Parathyroid adenoma (tissue), 2 donors: ENCODE measurements around the gene DNAJC27.

Source experiments
- H2AFZ ChIP-seq: fragments of 300-600 bp; sonication (generic); one replicate; pipeline ENCODE4 v1.7.0; 2017; ENCODE audit warnings: antibody characterized with exemption, mild to moderate bottlenecking
- H3K27ac ChIP-seq: fragments of 300-600 bp; sonication (generic); one replicate; pipeline ENCODE4 v1.7.0; 2017
- H3K27me3 ChIP-seq: fragments of 300-600 bp; sonication (generic); one replicate; pipeline ENCODE4 v1.7.0; 2017; ENCODE audit warnings: low read length; ENCODE audit not compliant: control insufficient read depth, insufficient read depth
- H3K36me3 ChIP-seq: fragments of 300-600 bp; sonication (generic); one replicate; pipeline ENCODE4 v1.7.0; 2017; ENCODE audit warnings: low read length; ENCODE audit not compliant: control insufficient read depth, insufficient read depth
- H3K4me1 ChIP-seq: fragments of 300-600 bp; sonication (generic); one replicate; pipeline ENCODE4 v1.7.0; 2017; ENCODE audit warnings: control low read depth
- H3K4me2 ChIP-seq: fragments of 300-600 bp; sonication (generic); one replicate; pipeline ENCODE4 v1.7.0; 2017; ENCODE audit warnings: low read length
- H3K4me3 ChIP-seq: fragments of 300-600 bp; sonication (generic); one replicate; pipeline ENCODE4 v1.7.0; 2017; ENCODE audit warnings: low read depth, low read length
- H3K79me2 ChIP-seq: fragments of 300-600 bp; sonication (generic); one replicate; pipeline ENCODE4 v1.7.0; 2017; ENCODE audit warnings: control low read depth
- H3K9ac ChIP-seq: fragments of 300-600 bp; sonication (generic); one replicate; pipeline ENCODE4 v1.7.0; 2017; ENCODE audit warnings: mild to moderate bottlenecking
- H3K9me3 ChIP-seq: fragments of 300-600 bp; sonication (generic); one replicate; pipeline ENCODE4 v1.7.0; 2017; ENCODE audit warnings: low read length; ENCODE audit not compliant: control insufficient read depth
- TF ChIP-seq, protein P1 (sequence below): fragments of 300-600 bp; sonication (generic); IDR thresholded peaks from one replicate; pipeline ENCODE4 v1.7.0; 2017; ENCODE audit warnings: antibody characterized with exemption, mild to moderate bottlenecking
- donor health status: primary hyperparathyroidism.

DNAJC27 gene

DNA sequence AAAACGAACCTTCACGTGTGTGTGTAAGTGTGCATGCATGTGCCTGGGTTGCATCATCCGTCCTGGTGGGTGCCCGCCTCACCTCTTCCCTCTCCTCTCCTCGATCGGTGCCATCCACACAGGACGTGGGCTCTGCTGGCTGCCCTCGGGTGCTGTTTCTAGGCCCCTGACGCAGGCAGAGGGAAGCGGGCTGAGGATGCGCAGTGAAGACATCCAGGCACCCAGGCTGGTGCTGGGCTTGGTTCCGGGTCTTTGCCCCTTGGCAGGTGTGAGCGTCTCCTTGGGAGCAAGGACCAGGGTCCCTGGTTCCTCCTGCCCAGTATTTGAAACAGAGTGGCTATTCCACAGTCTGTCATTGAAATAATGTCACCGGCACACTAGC lies 45.5 kb downstream of the DNAJC27 start:
- no peak overlapping the region for H3K9ac ChIP-seq
- TF ChIP-seq, protein P1, sequence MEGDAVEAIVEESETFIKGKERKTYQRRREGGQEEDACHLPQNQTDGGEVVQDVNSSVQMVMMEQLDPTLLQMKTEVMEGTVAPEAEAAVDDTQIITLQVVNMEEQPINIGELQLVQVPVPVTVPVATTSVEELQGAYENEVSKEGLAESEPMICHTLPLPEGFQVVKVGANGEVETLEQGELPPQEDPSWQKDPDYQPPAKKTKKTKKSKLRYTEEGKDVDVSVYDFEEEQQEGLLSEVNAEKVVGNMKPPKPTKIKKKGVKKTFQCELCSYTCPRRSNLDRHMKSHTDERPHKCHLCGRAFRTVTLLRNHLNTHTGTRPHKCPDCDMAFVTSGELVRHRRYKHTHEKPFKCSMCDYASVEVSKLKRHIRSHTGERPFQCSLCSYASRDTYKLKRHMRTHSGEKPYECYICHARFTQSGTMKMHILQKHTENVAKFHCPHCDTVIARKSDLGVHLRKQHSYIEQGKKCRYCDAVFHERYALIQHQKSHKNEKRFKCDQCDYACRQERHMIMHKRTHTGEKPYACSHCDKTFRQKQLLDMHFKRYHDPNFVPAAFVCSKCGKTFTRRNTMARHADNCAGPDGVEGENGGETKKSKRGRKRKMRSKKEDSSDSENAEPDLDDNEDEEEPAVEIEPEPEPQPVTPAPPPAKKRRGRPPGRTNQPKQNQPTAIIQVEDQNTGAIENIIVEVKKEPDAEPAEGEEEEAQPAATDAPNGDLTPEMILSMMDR, result no peak

DNA sequence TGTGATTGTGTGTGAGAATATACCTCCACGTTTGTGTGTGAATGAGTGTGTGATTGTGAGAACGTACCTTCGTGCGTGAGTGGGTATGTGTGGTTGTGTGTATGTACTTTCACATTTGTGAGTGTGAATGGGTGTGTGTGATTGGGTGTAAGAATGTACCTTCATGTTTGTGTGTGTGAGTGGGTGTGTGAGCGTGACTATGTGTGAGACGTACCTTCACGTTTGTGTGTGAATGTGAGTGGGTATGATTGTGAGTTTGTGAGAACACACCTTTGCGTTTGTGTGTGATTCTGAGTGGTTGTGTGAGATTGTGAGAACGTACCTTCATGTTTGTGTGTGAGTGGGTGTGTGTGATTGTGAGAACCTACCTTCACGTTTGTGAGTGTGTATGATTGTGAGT lies 45.9 kb downstream of the DNAJC27 start:
- Histone ChIP-seq H3K4me2 (no peak overlapping the region), H3K4me1 (no peaks in the 10 kb centered on the region), H3K27me3 (no peaks in the 10 kb centered on the region), H3K27ac (no peak overlapping the region), H3K4me3 (no peak overlapping the region), H3K9ac (no peak overlapping the region), H3K79me2 (no peaks in the 10 kb centered on the region), H3K9me3 (no peaks in the 10 kb centered on the region), H2AFZ (no peak overlapping the region), H3K36me3 (no peaks in the 10 kb centered on the region)
- TF ChIP-seq, protein P1, result no peak

More for the DNA sequence above, 45.5 kb downstream of the DNAJC27 start:
- no peaks in the 10 kb centered on the region for H3K36me3 ChIP-seq
- H3K4me2 ChIP-seq, result no peak overlapping the region
- H3K4me3 ChIP-seq, result no peak overlapping the region
- H3K9me3 ChIP-seq, result no peaks in the 10 kb centered on the region
- peak overlapping the region; percentile 65 for H2AFZ ChIP-seq
- no peaks in the 10 kb centered on the region for H3K27me3 ChIP-seq
- no peak overlapping the region for H3K27ac ChIP-seq
- H3K4me1 ChIP-seq, result no peaks in the 10 kb centered on the region
- H3K79me2 ChIP-seq, result no peaks in the 10 kb centered on the region

DNA sequence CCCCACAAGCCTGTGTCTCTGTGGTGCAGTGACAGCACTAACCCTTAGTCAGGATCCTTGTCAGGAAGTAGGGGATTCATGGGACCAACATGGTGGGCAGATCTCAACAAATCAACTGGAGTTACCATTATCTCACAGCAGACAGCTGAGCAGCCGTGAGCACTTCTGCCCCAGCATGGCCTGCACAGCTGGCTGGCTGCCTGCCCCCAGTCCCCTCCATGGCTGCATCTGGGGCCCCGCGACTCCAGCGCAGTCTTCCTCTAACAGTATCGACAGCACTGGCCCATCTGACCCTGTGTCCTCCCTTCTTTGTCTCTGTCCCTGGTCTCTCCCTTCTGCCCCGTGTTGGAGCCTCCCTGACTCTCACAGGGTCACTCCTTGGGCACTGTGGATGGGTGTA lies 47.0 kb downstream of the DNAJC27 start:
- no peak overlapping the region for H2AFZ ChIP-seq
- H3K4me1 ChIP-seq, result no peaks in the 10 kb centered on the region
- H3K4me2 ChIP-seq, result no peak overlapping the region
- H3K9me3 ChIP-seq, result no peaks in the 10 kb centered on the region
- no peak overlapping the region for H3K4me3 ChIP-seq
- no peak overlapping the region for H3K9ac ChIP-seq
- no peaks in the 10 kb centered on the region for H3K36me3 ChIP-seq
- H3K79me2 ChIP-seq, result no peaks in the 10 kb centered on the region
- no peaks in the 10 kb centered on the region for H3K27me3 ChIP-seq
- no peak overlapping the region for H3K27ac ChIP-seq
- TF ChIP-seq, protein P1, result no peak

DNA sequence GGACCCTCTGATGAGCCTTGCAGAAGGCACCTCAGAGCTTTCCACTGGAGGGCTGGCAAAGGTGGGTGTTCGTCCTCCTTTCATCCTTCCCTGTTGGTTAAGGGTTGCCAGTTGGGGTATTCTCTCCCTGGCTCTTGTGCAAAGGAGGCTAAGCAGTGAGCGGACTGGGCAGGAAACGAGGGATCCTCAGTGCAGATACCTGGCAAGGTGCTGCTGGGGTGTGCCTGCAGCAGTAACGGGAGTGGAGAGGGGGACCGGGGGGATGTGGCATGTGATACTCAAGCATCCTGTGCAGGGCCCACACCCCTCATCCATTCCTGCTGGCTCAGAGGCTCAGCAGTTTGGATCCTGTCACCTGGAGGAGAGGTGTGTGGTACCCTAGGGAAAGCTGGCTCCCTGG lies 47.5 kb downstream of the DNAJC27 start:
- Histone ChIP-seq H2AFZ (no peak overlapping the region), H3K9me3 (no peaks in the 10 kb centered on the region), H3K4me1 (no peaks in the 10 kb centered on the region), H3K27ac (no peak overlapping the region), H3K36me3 (no peaks in the 10 kb centered on the region), H3K4me2 (no peak overlapping the region), H3K27me3 (no peaks in the 10 kb centered on the region), H3K9ac (no peak overlapping the region), H3K79me2 (no peaks in the 10 kb centered on the region), H3K4me3 (no peak overlapping the region)
- TF ChIP-seq, protein P1, result no peak

DNA sequence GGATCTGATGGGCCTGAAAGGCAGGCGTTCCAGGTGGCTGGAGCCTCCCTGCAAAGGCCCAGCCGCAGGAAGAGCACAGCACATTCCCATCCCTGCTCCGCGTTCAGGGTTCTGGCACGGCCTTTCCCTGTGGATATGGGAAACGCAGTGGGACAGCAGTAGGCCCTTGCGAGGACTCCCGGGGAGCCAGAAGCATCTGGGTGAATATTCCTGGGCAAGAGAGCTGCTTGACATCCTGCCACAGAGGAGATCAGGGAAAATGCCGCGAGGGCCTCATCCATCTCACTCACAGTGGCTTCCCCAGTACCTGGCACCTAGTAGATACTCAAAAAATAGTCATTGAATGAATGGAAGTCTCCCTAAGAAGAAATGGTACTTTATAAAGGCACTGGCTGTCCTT lies 48.6 kb downstream of the DNAJC27 start:
- TF ChIP-seq, protein P1, result no peak
- Histone ChIP-seq H3K4me1 (no peaks in the 10 kb centered on the region), H3K4me2 (no peak overlapping the region), H3K79me2 (no peaks in the 10 kb centered on the region), H2AFZ (no peak overlapping the region), H3K9ac (no peak overlapping the region), H3K9me3 (no peaks in the 10 kb centered on the region), H3K27me3 (no peaks in the 10 kb centered on the region), H3K27ac (no peak overlapping the region), H3K4me3 (no peak overlapping the region), H3K36me3 (no peaks in the 10 kb centered on the region)
